ENCODE measurements around the gene MILR1.

DNA sequence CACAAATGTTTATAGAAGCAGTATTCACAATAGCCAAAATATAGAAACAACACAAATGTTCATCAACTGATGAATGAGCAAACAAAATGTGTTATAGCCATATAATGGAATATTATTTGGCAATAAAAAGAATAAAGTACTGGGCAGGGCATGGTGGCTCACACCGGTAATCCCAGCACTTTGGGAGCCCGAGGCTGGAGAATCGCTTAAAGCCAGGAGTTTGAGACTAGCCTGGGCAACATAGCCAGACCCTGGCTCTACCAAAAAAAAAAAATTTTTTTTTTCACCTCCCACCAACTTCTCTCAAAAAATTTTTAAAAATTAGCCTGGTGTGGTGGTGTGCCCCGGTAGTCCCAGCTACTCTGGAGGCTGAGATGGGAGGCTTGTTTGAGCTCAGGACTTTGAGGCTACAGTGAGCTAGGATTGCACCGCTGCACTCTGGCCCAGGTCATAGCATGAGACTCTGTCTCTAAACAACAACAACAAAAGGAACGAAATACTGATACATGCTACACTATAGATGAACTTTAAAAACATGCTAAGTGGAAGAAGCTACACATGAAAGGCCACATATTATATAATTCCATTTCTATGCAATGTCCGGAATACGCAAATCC, 47.6 kb upstream of the MILR1 start:
- TF ChIP-seq, protein P1, sequence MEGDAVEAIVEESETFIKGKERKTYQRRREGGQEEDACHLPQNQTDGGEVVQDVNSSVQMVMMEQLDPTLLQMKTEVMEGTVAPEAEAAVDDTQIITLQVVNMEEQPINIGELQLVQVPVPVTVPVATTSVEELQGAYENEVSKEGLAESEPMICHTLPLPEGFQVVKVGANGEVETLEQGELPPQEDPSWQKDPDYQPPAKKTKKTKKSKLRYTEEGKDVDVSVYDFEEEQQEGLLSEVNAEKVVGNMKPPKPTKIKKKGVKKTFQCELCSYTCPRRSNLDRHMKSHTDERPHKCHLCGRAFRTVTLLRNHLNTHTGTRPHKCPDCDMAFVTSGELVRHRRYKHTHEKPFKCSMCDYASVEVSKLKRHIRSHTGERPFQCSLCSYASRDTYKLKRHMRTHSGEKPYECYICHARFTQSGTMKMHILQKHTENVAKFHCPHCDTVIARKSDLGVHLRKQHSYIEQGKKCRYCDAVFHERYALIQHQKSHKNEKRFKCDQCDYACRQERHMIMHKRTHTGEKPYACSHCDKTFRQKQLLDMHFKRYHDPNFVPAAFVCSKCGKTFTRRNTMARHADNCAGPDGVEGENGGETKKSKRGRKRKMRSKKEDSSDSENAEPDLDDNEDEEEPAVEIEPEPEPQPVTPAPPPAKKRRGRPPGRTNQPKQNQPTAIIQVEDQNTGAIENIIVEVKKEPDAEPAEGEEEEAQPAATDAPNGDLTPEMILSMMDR (conservative IDR thresholded peaks at IDR 0.05; ENCODE audit: low read depth, low read length), result no peak
- TF ChIP-seq EZH2 (IDR thresholded peaks at IDR 0.05; ENCODE audit: low read length, unreplicated experiment), result no peak
